OCI-LY3 (cell line): Measurements from ENCODE around the gene ABCF2.
A peak's percentile ranks its signal among the peaks of the same experiment; 100 is the strongest.

Experiments used
- H2AFZ ChIP-seq: fragments of 200-600, 300-600 bp; shearing (Covaris generic); 2 replicates; pipeline ENCODE4 v1.6.0; 2014; ENCODE audit warnings: antibody characterized with exemption, low read depth, low read length
- H3K27ac ChIP-seq: fragments of 200-600, 300-600 bp; sonication (generic); 2 replicates; pipeline ENCODE4 v1.5.1; 2014; ENCODE audit warnings: mild to moderate bottlenecking, low read length, moderate library complexity, mixed read lengths
- H3K27me3 ChIP-seq: fragments of 200-600, 300-600 bp; sonication (generic); 2 replicates; pipeline ENCODE4 v1.6.1; 2014; ENCODE audit warnings: low read depth, low read length, mixed read lengths
- H3K36me3 ChIP-seq: fragments of 200-600, 300-600 bp; sonication (generic); replicated peaks from 2 replicates; pipeline ENCODE3; 2014; ENCODE audit warnings: low read depth, low read length, mixed read lengths
- H3K4me1 ChIP-seq: fragments of 300-600, 200-600 bp; sonication (generic); 2 replicates; pipeline ENCODE4 v1.6.1; 2014; ENCODE audit warnings: low read length, mixed read lengths
- H3K4me2 ChIP-seq: fragments of 200-600, 300-600 bp; sonication (generic); 2 replicates; pipeline ENCODE4 v1.6.1; 2014; ENCODE audit warnings: low read length, mixed read lengths
- H3K4me3 ChIP-seq: fragments of 300-600, 200-600 bp; sonication (generic); 2 replicates; pipeline ENCODE4 v1.5.1; 2014; ENCODE audit warnings: antibody characterized with exemption, mild to moderate bottlenecking, low read length, moderate library complexity
- H3K79me2 ChIP-seq: fragments of 300-600, 200-600 bp; shearing (Covaris generic); 2 replicates; pipeline ENCODE4 v1.6.1; 2014; ENCODE audit warnings: mild to moderate bottlenecking, low read length, mixed read lengths
- H3K9ac ChIP-seq: fragments of 300-600, 200-600 bp; shearing (Covaris generic); 2 replicates; pipeline ENCODE4 v1.6.0; 2014; ENCODE audit warnings: mild to moderate bottlenecking, low read length, moderate library complexity
- H3K9me3 ChIP-seq: fragments of 200-600, 300-600 bp; shearing (Covaris generic); 2 replicates; pipeline ENCODE4 v1.6.1; 2014; ENCODE audit warnings: low read length, mixed read lengths; ENCODE audit not compliant: insufficient read depth
- H4K20me1 ChIP-seq: fragments of 200-600, 300-600 bp; sonication (generic); 2 replicates; pipeline ENCODE4 v1.6.1; 2016; ENCODE audit warnings: low read length, mixed read lengths; ENCODE audit not compliant: insufficient read depth
- CTCF ChIP-seq: fragments of 200-600, 300-600 bp; sonication (generic); IDR thresholded peaks from 2 replicates; pipeline ENCODE4 v1.5.1; 2014; ENCODE audit warnings: antibody characterized with exemption, low read length, low read depth
- EZH2phosphoT487 ChIP-seq: fragments of 200-600 bp; shearing (Covaris generic); IDR thresholded peaks from 2 replicates; pipeline ENCODE4 v1.6.1; 2018; ENCODE audit warnings: antibody characterized with exemption, mixed run types, low read depth

Gene ABCF2

GRCh38 chr7:151245360-151246101 is 18.5 kb upstream of the ABCF2 start:
- Histone ChIP-seq H4K20me1 (peaks cover 4% of the 10 kb centered on the region; the same call in 1 of the 2 replicates), H2AFZ (peak overlapping the region; percentile 44; the same call in 1 of the 2 replicates), H3K36me3 (no peaks in the 10 kb centered on the region), H3K9ac (peak overlapping the region; percentile 42), H3K9me3 (no peaks in the 10 kb centered on the region), H3K27ac (no peak overlapping the region), H3K79me2 (no peaks in the 10 kb centered on the region), H3K27me3 (peaks cover 42% of the 10 kb centered on the region), H3K4me3 (peak overlapping the region; percentile 78), H3K4me2 (peak overlapping the region; percentile 98), H3K4me1 (peaks cover 28% of the 10 kb centered on the region)
- TF ChIP-seq CTCF (peak; percentile 51), EZH2phosphoT487 (no peak)

DNA sequence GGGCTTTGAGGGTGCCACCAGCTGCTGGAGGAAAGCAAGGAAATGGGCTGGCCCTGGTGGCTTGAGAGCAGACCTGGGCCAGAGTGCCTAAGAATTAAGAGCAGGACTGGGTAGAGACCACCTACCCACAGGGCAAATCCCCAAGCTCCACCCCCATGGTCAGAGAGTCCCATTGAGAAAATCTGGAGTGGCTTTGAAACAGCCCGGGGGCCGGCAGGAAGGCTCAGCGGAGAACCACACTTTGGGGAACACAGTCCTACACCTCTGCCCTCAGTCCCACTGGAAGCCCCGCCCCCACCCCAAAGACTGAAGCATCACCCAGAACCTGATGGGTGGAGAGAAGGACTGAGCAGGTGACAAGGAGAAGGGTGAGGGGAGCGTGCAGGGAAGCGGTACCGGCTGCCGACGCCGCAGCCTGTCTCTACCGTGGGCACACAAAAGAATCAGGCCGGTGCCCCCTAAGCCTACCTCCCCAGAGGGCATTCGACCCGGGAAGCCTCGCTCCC is 17.9 kb upstream of the ABCF2 start:
- peaks cover 28% of the 10 kb centered on the region for H3K4me1 ChIP-seq
- no peaks in the 10 kb centered on the region for H3K79me2 ChIP-seq
- H2AFZ ChIP-seq = peak overlapping the region; percentile 44; the same call in 1 of the 2 replicates
- H3K36me3 ChIP-seq = no peaks in the 10 kb centered on the region
- no peak for TF ChIP-seq CTCF
- no peak for TF ChIP-seq EZH2phosphoT487
- H3K27ac ChIP-seq = no peak overlapping the region
- peaks cover 38% of the 10 kb centered on the region for H3K27me3 ChIP-seq
- H3K4me3 ChIP-seq = peak overlapping the region; percentile 78
- no peaks in the 10 kb centered on the region for H3K9me3 ChIP-seq
- H3K9ac ChIP-seq = peak overlapping the region; percentile 42
- peak overlapping the region; percentile 98 for H3K4me2 ChIP-seq
- H4K20me1 ChIP-seq = peaks cover 4% of the 10 kb centered on the region; the same call in 1 of the 2 replicates

DNA sequence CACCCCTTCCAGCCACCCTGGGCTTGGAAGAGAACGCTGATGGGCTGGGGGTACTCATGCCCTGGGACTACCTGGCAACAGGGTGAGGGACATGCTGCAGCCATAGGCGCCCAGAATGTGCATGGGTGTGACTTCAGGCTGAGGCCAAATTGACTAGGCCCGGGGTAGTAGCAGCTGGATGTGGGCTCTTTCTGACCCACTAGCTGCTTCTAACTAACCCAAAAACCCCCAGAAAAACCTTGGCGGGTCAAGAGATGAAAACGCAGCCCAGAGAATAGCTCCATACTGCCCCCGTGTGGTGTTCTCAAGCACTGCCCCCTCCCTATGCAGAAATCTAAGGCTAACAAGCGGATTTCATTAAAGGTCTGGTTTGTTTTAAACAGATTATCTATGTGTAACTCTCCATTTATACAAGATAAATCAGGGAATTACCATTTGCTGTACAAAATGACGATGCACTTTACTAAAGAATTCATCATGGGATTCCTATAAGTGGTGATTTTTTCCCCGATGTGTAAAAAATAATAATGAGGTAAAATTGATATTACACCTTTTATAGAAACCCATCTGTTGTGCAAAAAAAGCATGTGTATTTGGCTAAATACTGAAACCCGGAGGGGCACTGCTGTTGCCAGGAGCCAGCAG is 17.3 kb upstream of the ABCF2 start:
- Histone ChIP-seq H3K27ac (no peak overlapping the region), H4K20me1 (peaks cover 8% of the 10 kb centered on the region; the same call in 1 of the 2 replicates), H3K79me2 (no peaks in the 10 kb centered on the region), H3K9ac (no peak overlapping the region), H3K4me2 (peak overlapping the region; percentile 98), H3K4me3 (peak overlapping the region; percentile 78), H3K27me3 (peaks cover 38% of the 10 kb centered on the region), H3K36me3 (no peaks in the 10 kb centered on the region), H3K9me3 (no peaks in the 10 kb centered on the region), H3K4me1 (peaks cover 31% of the 10 kb centered on the region), H2AFZ (no peak overlapping the region)
- peak; percentile 93 for TF ChIP-seq CTCF
- no peak for TF ChIP-seq EZH2phosphoT487
